ENCODE data around the gene AP3S1.
A peak's percentile ranks its signal among the peaks of the same experiment; 100 is the strongest.

AP3S1 gene

GRCh38 chr5:115934388-115934974 is 92.7 kb downstream of the AP3S1 start:
- Histone ChIP-seq H3K27me3 (ENCODE audit: insufficient read depth, low read length, poor library complexity) (no peaks in the 10 kb centered on the region), H3K4me2 (ENCODE audit: low read length) (no peak overlapping the region), H2BK15ac (replicated peaks; ENCODE audit: low read depth) (no peak overlapping the region), H3K4me3 (ENCODE audit: low read length) (no peak overlapping the region), H2BK120ac (ENCODE audit: low read depth, low read length) (no peak overlapping the region), H4K8ac (ENCODE audit: low read depth, low read length) (no peak overlapping the region), H2BK5ac (ENCODE audit: low read length) (no peak overlapping the region), H3K27ac (ENCODE audit: low read depth, low read length) (no peak overlapping the region), H3K56ac (ENCODE audit: low read length) (no peak overlapping the region), H3K4me1 (ENCODE audit: control insufficient read depth, low read depth, low read length) (no peaks in the 10 kb centered on the region), H3K9ac (ENCODE audit: low read length) (no peak overlapping the region), H3K36me3 (ENCODE audit: control insufficient read depth, insufficient read depth, low read length) (no peaks in the 10 kb centered on the region), H4K5ac (ENCODE audit: low read length) (no peak overlapping the region), H3K4ac (ENCODE audit: low read depth, low read length) (no peak overlapping the region), H3K18ac (ENCODE audit: low read length) (no peak overlapping the region), H3K23ac (ENCODE audit: low read length) (no peak overlapping the region), H3K79me1 (ENCODE audit: low read length) (no peaks in the 10 kb centered on the region), H2AK5ac (ENCODE audit: low read length) (no peak overlapping the region), H3K79me2 (ENCODE audit: control insufficient read depth, insufficient read depth, low read length) (no peaks in the 10 kb centered on the region)
- DNase-seq: no peak
- WGBS (ENCODE audit: extremely low coverage, insufficient coverage, low lambda C conversion rate): 100% methylated on average over 2 of the region's 10 CpGs

- no peaks in the 10 kb centered on the region for H3K79me2 ChIP-seq (ENCODE audit: control insufficient read depth, insufficient read depth, low read length)
- H3K4ac ChIP-seq (ENCODE audit: low read depth, low read length): no peak overlapping the region
- no peak overlapping the region for H3K27ac ChIP-seq (ENCODE audit: low read depth, low read length)
- no peak for DNase-seq
- no peak overlapping the region for H3K18ac ChIP-seq (ENCODE audit: low read length)
- H3K79me1 ChIP-seq (ENCODE audit: low read length): no peaks in the 10 kb centered on the region
- no peak overlapping the region for H3K23ac ChIP-seq (ENCODE audit: low read length)
- no peak overlapping the region for H2AK5ac ChIP-seq (ENCODE audit: low read length)
- H2BK15ac ChIP-seq (replicated peaks; ENCODE audit: low read depth): no peak overlapping the region
- H3K9ac ChIP-seq (ENCODE audit: low read length): no peak overlapping the region
- H3K4me2 ChIP-seq (ENCODE audit: low read length): no peak overlapping the region
- H3K36me3 ChIP-seq (ENCODE audit: control insufficient read depth, insufficient read depth, low read length): no peaks in the 10 kb centered on the region
- no peak overlapping the region for H2BK120ac ChIP-seq (ENCODE audit: low read depth, low read length)
- H3K27me3 ChIP-seq (ENCODE audit: insufficient read depth, low read length, poor library complexity): no peaks in the 10 kb centered on the region
- no peak overlapping the region for H4K8ac ChIP-seq (ENCODE audit: low read depth, low read length)
- H4K5ac ChIP-seq (ENCODE audit: low read length): no peak overlapping the region
- H3K4me1 ChIP-seq (ENCODE audit: control insufficient read depth, low read depth, low read length): no peaks in the 10 kb centered on the region
- no peak overlapping the region for H3K4me3 ChIP-seq (ENCODE audit: low read length)
- no CpG with 5 or more reads among the region's 1 CpG for WGBS (ENCODE audit: extremely low coverage, insufficient coverage, low lambda C conversion rate)
- H3K56ac ChIP-seq (ENCODE audit: low read length): no peak overlapping the region
- H2BK5ac ChIP-seq (ENCODE audit: low read length): no peak overlapping the region
These were observed 94.3 kb downstream of the AP3S1 start for GRCh38 chr5:115936031-115936430.

DNA sequence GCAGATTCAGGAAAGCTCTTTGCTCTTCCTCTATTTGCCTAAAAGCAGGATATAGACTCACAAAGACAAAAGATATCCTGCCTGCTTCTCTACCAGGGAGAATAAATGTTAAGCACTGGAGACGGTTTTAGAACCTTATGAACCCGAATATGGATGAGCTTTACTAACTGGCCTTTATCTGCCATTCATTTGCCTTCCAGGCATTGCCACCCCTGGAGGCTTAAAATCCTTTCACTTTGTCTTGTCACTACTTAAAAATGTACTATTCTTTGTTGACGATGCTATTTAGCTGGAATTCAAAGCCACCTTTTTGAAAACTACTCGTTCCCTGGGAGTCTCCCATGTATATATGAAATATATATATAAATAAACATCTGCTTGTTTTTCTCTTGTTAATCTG is 97.3 kb downstream of the AP3S1 start:
- Histone ChIP-seq H2BK15ac (replicated peaks; ENCODE audit: low read depth) (no peak overlapping the region), H3K36me3 (ENCODE audit: control insufficient read depth, insufficient read depth, low read length) (no peaks in the 10 kb centered on the region), H3K18ac (ENCODE audit: low read length) (no peak overlapping the region), H3K4me3 (ENCODE audit: low read length) (no peak overlapping the region), H3K4me1 (ENCODE audit: control insufficient read depth, low read depth, low read length) (no peaks in the 10 kb centered on the region), H4K8ac (ENCODE audit: low read depth, low read length) (no peak overlapping the region), H3K27ac (ENCODE audit: low read depth, low read length) (no peak overlapping the region), H2AK5ac (ENCODE audit: low read length) (no peak overlapping the region), H3K79me1 (ENCODE audit: low read length) (no peaks in the 10 kb centered on the region), H2BK5ac (ENCODE audit: low read length) (no peak overlapping the region), H3K4ac (ENCODE audit: low read depth, low read length) (no peak overlapping the region), H3K4me2 (ENCODE audit: low read length) (no peak overlapping the region), H3K79me2 (ENCODE audit: control insufficient read depth, insufficient read depth, low read length) (no peaks in the 10 kb centered on the region), H2BK120ac (ENCODE audit: low read depth, low read length) (no peak overlapping the region), H3K56ac (ENCODE audit: low read length) (no peak overlapping the region), H3K23ac (ENCODE audit: low read length) (no peak overlapping the region), H3K9ac (ENCODE audit: low read length) (no peak overlapping the region), H4K5ac (ENCODE audit: low read length) (no peak overlapping the region), H3K27me3 (ENCODE audit: insufficient read depth, low read length, poor library complexity) (no peaks in the 10 kb centered on the region)
- DNase-seq: peak; percentile 67
- WGBS (ENCODE audit: extremely low coverage, insufficient coverage, low lambda C conversion rate): no CpG with 5 or more reads among the region's 4 CpGs

GRCh38 chr5:115940080-115940810 is 98.5 kb downstream of the AP3S1 start:
- no peak overlapping the region for H3K23ac ChIP-seq (ENCODE audit: low read length)

GRCh38 chr5:115941051-115941675 is 99.4 kb downstream of the AP3S1 start:
- no peak overlapping the region for H3K9ac ChIP-seq (ENCODE audit: low read length)
- no peak overlapping the region for H2BK120ac ChIP-seq (ENCODE audit: low read depth, low read length)
- no peak overlapping the region for H3K56ac ChIP-seq (ENCODE audit: low read length)
- H3K79me1 ChIP-seq (ENCODE audit: low read length): no peaks in the 10 kb centered on the region
- no peak overlapping the region for H4K5ac ChIP-seq (ENCODE audit: low read length)
- no peak overlapping the region for H3K4me3 ChIP-seq (ENCODE audit: low read length)
- H3K27me3 ChIP-seq (ENCODE audit: insufficient read depth, low read length, poor library complexity): no peaks in the 10 kb centered on the region
- no peak overlapping the region for H3K27ac ChIP-seq (ENCODE audit: low read depth, low read length)
- H3K4me2 ChIP-seq (ENCODE audit: low read length): no peak overlapping the region
- no peak overlapping the region for H4K8ac ChIP-seq (ENCODE audit: low read depth, low read length)
- WGBS (ENCODE audit: extremely low coverage, insufficient coverage, low lambda C conversion rate): no CpG with 5 or more reads among the region's 9 CpGs
- no peaks in the 10 kb centered on the region for H3K79me2 ChIP-seq (ENCODE audit: control insufficient read depth, insufficient read depth, low read length)
- H3K23ac ChIP-seq (ENCODE audit: low read length): no peak overlapping the region
- no peaks in the 10 kb centered on the region for H3K36me3 ChIP-seq (ENCODE audit: control insufficient read depth, insufficient read depth, low read length)
- H2BK5ac ChIP-seq (ENCODE audit: low read length): no peak overlapping the region
- H2BK15ac ChIP-seq (replicated peaks; ENCODE audit: low read depth): no peak overlapping the region
- DNase-seq: no peak
- H3K4me1 ChIP-seq (ENCODE audit: control insufficient read depth, low read depth, low read length): no peaks in the 10 kb centered on the region
- no peak overlapping the region for H2AK5ac ChIP-seq (ENCODE audit: low read length)
- no peak overlapping the region for H3K4ac ChIP-seq (ENCODE audit: low read depth, low read length)
- H3K18ac ChIP-seq (ENCODE audit: low read length): no peak overlapping the region

More at GRCh38 chr5:115940080-115940810, 98.5 kb downstream of the AP3S1 start:
- Histone ChIP-seq H2BK15ac (replicated peaks; ENCODE audit: low read depth) (no peak overlapping the region), H3K79me2 (ENCODE audit: control insufficient read depth, insufficient read depth, low read length) (no peaks in the 10 kb centered on the region), H3K36me3 (ENCODE audit: control insufficient read depth, insufficient read depth, low read length) (no peaks in the 10 kb centered on the region), H4K5ac (ENCODE audit: low read length) (no peak overlapping the region), H3K27ac (ENCODE audit: low read depth, low read length) (no peak overlapping the region), H2BK5ac (ENCODE audit: low read length) (no peak overlapping the region), H4K8ac (ENCODE audit: low read depth, low read length) (no peak overlapping the region), H2BK120ac (ENCODE audit: low read depth, low read length) (no peak overlapping the region), H3K18ac (ENCODE audit: low read length) (no peak overlapping the region), H3K9ac (ENCODE audit: low read length) (no peak overlapping the region), H3K4me2 (ENCODE audit: low read length) (no peak overlapping the region), H3K56ac (ENCODE audit: low read length) (no peak overlapping the region), H3K4ac (ENCODE audit: low read depth, low read length) (no peak overlapping the region), H3K27me3 (ENCODE audit: insufficient read depth, low read length, poor library complexity) (no peaks in the 10 kb centered on the region), H3K4me1 (ENCODE audit: control insufficient read depth, low read depth, low read length) (no peaks in the 10 kb centered on the region), H3K79me1 (ENCODE audit: low read length) (no peaks in the 10 kb centered on the region), H2AK5ac (ENCODE audit: low read length) (no peak overlapping the region), H3K4me3 (ENCODE audit: low read length) (no peak overlapping the region)
- WGBS (ENCODE audit: extremely low coverage, insufficient coverage, low lambda C conversion rate): no CpG with 5 or more reads among the region's 4 CpGs
- no peak for DNase-seq

All from mesendoderm (in vitro differentiated cells).